Muscle of leg (tissue), 11 donors: ENCODE results near the gene SLC35D1. TPM values are rescaled to one million over a fixed set of nuclear protein-coding genes. Genes with fewer than 3 reads are reported as not detected.
"Not testable (repeated sequence)": the region's sequence is repeated elsewhere in the genome, so short reads cannot be mapped to it uniquely, and the experiment has no call there.

Source experiments
- DNase-seq: peaks from one replicate; pipeline ENCODE4 v3.0.0; 2013
- H3K27ac ChIP-seq: one replicate; pipeline ENCODE4 v1.5.1; 2013; ENCODE audit warnings: mild to moderate bottlenecking, low read length, control low read depth
- H3K27me3 ChIP-seq: one replicate; pipeline ENCODE4 v1.6.1; 2013; ENCODE audit warnings: low read length; ENCODE audit not compliant: control insufficient read depth, insufficient read depth
- H3K36me3 ChIP-seq: one replicate; pipeline ENCODE4 v1.6.1; 2013; ENCODE audit warnings: low read length; ENCODE audit not compliant: control insufficient read depth, insufficient read depth
- H3K4me1 ChIP-seq: one replicate; pipeline ENCODE4 v1.6.1; 2013; ENCODE audit warnings: low read length; ENCODE audit not compliant: control insufficient read depth, insufficient read depth
- H3K4me3 ChIP-seq: one replicate; pipeline ENCODE4 v1.5.1; 2013; ENCODE audit warnings: low read length, control low read depth
- H3K9me3 ChIP-seq: replicated peaks from 2 replicates; pipeline ENCODE4 v1.6.1; 2013; ENCODE audit warnings: low read depth, low read length; ENCODE audit not compliant: control insufficient read depth
- WGBS: methylation state at CpG from one replicate; pipeline ENCODE4 v1.1.5; 2013; ENCODE audit warnings: missing lambda C conversion rate; ENCODE audit not compliant: insufficient coverage; 5-methylcytosine and 5-hydroxymethylcytosine counted together
- polyA plus RNA-seq, 8 donors: library from polyadenylated mRNA; unstranded; fragments of 120-200 nt; gene quantifications; one replicate each; pipeline versions ENCODE4 v1.2.1 to v1.2.3, GENCODE V29; 2013; ENCODE audit warnings: inconsistent platforms in 1 of 8, low replicate concordance in 1 of 8; ENCODE audit not compliant: insufficient read length in 8 of 8, insufficient read depth in 1 of 8
- total RNA-seq: library from RNA; stranded (reverse); fragments of 120-200 nt; gene quantifications from one replicate; pipeline ENCODE4 v1.2.4, GENCODE V29; 2013

SLC35D1 gene
- total and polyA plus RNA-seq, 9 donors = 6.0 to 9.0 (median 6.8) TPM

- Histone ChIP-seq H3K4me1 (no peaks in the 10 kb centered on the region), H3K36me3 (peaks cover 10% of the 10 kb centered on the region), H3K9me3 (peaks cover 4% of the 10 kb centered on the region), H3K4me3 (no peak overlapping the region), H3K27me3 (no peaks in the 10 kb centered on the region), H3K27ac (no peak overlapping the region)
- no CpG with 5 or more reads among the region's 3 CpGs for WGBS
- no peak for DNase-seq
Measured at GRCh38 chr1:66968574-66968973, 85.4 kb downstream of the SLC35D1 start.

- no CpG with 5 or more reads among the region's 7 CpGs for WGBS
- H3K36me3 ChIP-seq = peaks cover 11% of the 10 kb centered on the region
- not testable (repeated sequence) for H3K27me3 ChIP-seq
Measured at GRCh38 chr1:66966188-66966873, 87.6 kb downstream of the SLC35D1 start.

GRCh38 chr1:66957938-66958337, 96.0 kb downstream of the SLC35D1 start:
- Histone ChIP-seq H3K4me3 (no peak overlapping the region), H3K27ac (no peak overlapping the region), H3K36me3 (peaks cover 12% of the 10 kb centered on the region), H3K27me3 (no peaks in the 10 kb centered on the region), H3K9me3 (no peaks in the 10 kb centered on the region), H3K4me1 (no peaks in the 10 kb centered on the region)
- WGBS = no CpG with 5 or more reads among the region's 3 CpGs
- no peak for DNase-seq

More at GRCh38 chr1:66966188-66966873, 87.6 kb downstream of the SLC35D1 start:
- not testable (repeated sequence) for H3K4me1 ChIP-seq, H3K27ac ChIP-seq, H3K9me3 ChIP-seq, H3K4me3 ChIP-seq, DNase-seq

GRCh38 chr1:66954208-66954607, 99.7 kb downstream of the SLC35D1 start:
- no CpG with 5 or more reads among the region's 4 CpGs for WGBS

GRCh38 chr1:66951513-66951912, 102.4 kb downstream of the SLC35D1 start:
- H3K27me3 ChIP-seq = no peaks in the 10 kb centered on the region
- H3K27ac ChIP-seq = no peak overlapping the region
- no peaks in the 10 kb centered on the region for H3K4me1 ChIP-seq
- H3K4me3 ChIP-seq = no peak overlapping the region
- peaks cover 20% of the 10 kb centered on the region for H3K36me3 ChIP-seq
- no peak for DNase-seq
- H3K9me3 ChIP-seq = no peaks in the 10 kb centered on the region
- WGBS = 97% methylated on average over 4 of the region's 6 CpGs

More at GRCh38 chr1:66954208-66954607, 99.7 kb downstream of the SLC35D1 start:
- no peaks in the 10 kb centered on the region for H3K9me3 ChIP-seq
- no peaks in the 10 kb centered on the region for H3K27me3 ChIP-seq
- DNase-seq = no peak
- no peak overlapping the region for H3K27ac ChIP-seq
- no peak overlapping the region for H3K4me3 ChIP-seq
- peaks cover 13% of the 10 kb centered on the region for H3K36me3 ChIP-seq
- H3K4me1 ChIP-seq = no peaks in the 10 kb centered on the region

Other genes starting within 250 kb of the SLC35D1 start
- 9.2 TPM for gene DNAI4, start 129.3 kb downstream of the SLC35D1 start, total RNA-seq
- gene DNAI4, start 129.3 kb downstream of the SLC35D1 start, polyA plus RNA-seq = 1 to 10 TPM; 2.1 to 4.0 (median 3.3) TPM
- gene MIER1, start 129.2 kb downstream of the SLC35D1 start, total RNA-seq = 27.0 TPM
- gene MIER1, start 129.2 kb downstream of the SLC35D1 start, polyA plus RNA-seq = 10 to 100 TPM; 16.4 to 26.7 (median 21.7) TPM
- gene C1orf141, start 80.8 kb upstream of the SLC35D1 start, total RNA-seq = not detected
- gene C1orf141, start 80.8 kb upstream of the SLC35D1 start, polyA plus RNA-seq = under 1 TPM in 1 of 8 donors, not detected in 7; 0.54 TPM
- 0.04 TPM for gene IL23R, start 112.3 kb upstream of the SLC35D1 start, total RNA-seq
- gene IL23R, start 112.3 kb upstream of the SLC35D1 start, polyA plus RNA-seq = under 1 TPM in 3 of 8 donors, not detected in 5; 0.05 to 0.12 (median 0.07) TPM